AG04449 (cell line): ENCODE data around the gene PEF1.

Experiments
- CTCF ChIA-PET: fragments of 350-600 bp; formaldehyde crosslinking; extraction: SDS; loops from one replicate; lab custom pipeline; 2021; ENCODE audit warnings: antibody characterized with exemption; lab: Yijun Ruan, JAX
- POLR2A ChIA-PET: fragments of 400-600, 350-600 bp; formaldehyde crosslinking; extraction: SDS; loops from one replicate; lab custom pipeline; 2020; ENCODE audit warnings: antibody characterized with exemption, inconsistent platforms; lab: Yijun Ruan, JAX
- DNase-seq: peaks from one replicate; pipeline ENCODE4 v3.0.0-alpha.2; 2010; ENCODE audit warnings: low read depth, low spot score
- H3K4me3 ChIP-seq: 2 replicates; pipeline ENCODE4 v1.5.1; 2011; ENCODE audit warnings: low read depth, mild to moderate bottlenecking, control low read depth, low read length
- TF ChIP-seq, protein P1 (sequence below): IDR thresholded peaks from one replicate; pipeline ENCODE4 v1.5.1; 2011; ENCODE audit warnings: mild to moderate bottlenecking, moderate library complexity, low read length, control low read depth, inconsistent platforms; ENCODE audit not compliant: insufficient read depth; ENCODE audit errors: missing control alignments

Gene PEF1

DNA sequence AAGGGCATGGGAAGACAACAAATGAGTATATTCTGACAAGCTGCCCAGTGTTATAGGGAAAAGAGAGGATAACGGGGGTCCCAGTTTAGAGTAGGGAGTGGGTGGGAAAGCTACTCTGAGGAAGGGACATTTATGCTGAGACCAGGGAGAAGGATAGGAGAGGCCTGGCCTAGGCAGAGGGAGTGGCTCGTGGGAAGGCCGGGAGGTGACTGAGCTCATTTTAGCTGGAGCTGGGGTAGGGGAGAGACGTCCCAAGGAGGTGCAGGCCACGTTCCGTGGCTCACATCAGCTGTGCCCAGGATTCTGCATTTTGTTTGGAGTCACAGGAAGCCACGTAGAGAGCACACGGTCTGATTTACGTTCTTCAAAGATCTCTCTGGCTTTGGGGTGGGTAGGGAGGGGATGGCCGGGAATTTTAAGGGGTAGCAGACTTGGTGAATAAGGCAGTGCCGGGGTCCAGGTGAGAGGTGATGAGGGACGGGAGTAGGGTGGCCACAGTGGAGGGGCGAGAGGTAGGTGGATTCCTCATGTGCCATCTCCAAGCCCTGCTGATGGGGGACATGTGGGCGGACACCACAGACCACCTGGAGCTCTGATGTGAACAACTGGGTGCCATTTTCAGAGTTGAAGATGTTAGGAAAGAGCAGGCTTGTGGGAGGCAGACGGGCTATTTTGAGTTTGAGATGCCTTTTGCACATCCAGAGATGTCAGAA is 63.6 kb downstream of the PEF1 start:
- no peak for DNase-seq
- TF ChIP-seq, protein P1, sequence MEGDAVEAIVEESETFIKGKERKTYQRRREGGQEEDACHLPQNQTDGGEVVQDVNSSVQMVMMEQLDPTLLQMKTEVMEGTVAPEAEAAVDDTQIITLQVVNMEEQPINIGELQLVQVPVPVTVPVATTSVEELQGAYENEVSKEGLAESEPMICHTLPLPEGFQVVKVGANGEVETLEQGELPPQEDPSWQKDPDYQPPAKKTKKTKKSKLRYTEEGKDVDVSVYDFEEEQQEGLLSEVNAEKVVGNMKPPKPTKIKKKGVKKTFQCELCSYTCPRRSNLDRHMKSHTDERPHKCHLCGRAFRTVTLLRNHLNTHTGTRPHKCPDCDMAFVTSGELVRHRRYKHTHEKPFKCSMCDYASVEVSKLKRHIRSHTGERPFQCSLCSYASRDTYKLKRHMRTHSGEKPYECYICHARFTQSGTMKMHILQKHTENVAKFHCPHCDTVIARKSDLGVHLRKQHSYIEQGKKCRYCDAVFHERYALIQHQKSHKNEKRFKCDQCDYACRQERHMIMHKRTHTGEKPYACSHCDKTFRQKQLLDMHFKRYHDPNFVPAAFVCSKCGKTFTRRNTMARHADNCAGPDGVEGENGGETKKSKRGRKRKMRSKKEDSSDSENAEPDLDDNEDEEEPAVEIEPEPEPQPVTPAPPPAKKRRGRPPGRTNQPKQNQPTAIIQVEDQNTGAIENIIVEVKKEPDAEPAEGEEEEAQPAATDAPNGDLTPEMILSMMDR = no peak
- no peak overlapping the region for H3K4me3 ChIP-seq
- POLR2A ChIA-PET = no interaction called here
- CTCF ChIA-PET = interaction anchor here (1.1 to 1.6 kb wide), 11 partner anchors 8 to 187 kb away, joined by 3 to 6 read pairs (median 3); partner anchors contain the start of gene HCRTR1

DNA sequence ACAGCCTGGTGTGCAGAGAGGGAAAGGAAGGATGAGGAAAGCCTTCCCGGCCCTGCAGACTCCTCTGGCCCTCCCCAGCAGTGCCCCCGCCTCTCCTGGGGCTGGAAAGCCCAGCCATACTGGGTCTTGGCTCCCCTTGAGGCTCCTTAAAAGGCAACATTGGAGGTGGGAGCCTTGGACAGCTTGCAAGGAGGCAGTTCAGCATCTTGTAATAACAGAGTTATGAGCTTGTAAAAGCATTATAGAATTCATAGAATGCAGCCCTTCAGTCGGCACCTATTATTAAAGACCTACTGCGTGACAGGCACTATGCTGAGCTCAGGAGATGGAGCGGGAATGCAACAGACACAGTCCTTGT is 64.2 kb downstream of the PEF1 start:
- DNase-seq = no peak
- no peak overlapping the region for H3K4me3 ChIP-seq
- POLR2A ChIA-PET = no interaction called here
- CTCF ChIA-PET = interaction anchor here (1.1 to 1.6 kb wide), 9 partner anchors 9 to 186 kb away, joined by 3 to 6 read pairs (median 3); no protein-coding TSS in a partner anchor
- TF ChIP-seq, protein P1 = no peak
